T-cell (primary cell): ENCODE data around the gene PTPN7. TPM values are rescaled to one million over a fixed set of nuclear protein-coding genes. Genes with fewer than 3 reads are reported as not detected.

Experiments
- ATAC-seq, 4 experiments: fragments of 200-7000 bp in 3 of 4; fragments of 150-1000 bp in 1 of 4; cut with Tn5 transposase; replicated peaks in 1 of 4; 1 replicate in 3 of 4; 2 replicates in 1 of 4; pipeline ENCODE4 v1.10.0; 2021; ENCODE audit warnings: moderate library complexity in 3 of 4, mild to moderate bottlenecking in 2 of 4, moderate number of reproducible peaks in 1 of 4
- CTCF ChIA-PET, 2 donors: fragments of 300-600 bp; sonication (Branson Sonifier 250); formaldehyde crosslinking; loops; one replicate each; lab custom pipeline; 2022; ENCODE audit warnings: antibody characterized with exemption in 2 of 2; lab: Charles Lee
- POLR2A ChIA-PET, 2 donors: fragments of 300-600 bp; sonication (Branson Sonifier 250); formaldehyde crosslinking; loops; one replicate each; lab custom pipeline; 2022; ENCODE audit warnings: antibody characterized with exemption in 2 of 2; lab: Charles Lee
- DNase-seq, 35 experiments: peaks; one replicate each; pipeline versions ENCODE4 v3.0.0 to v3.0.0-alpha.2; 2013 to 2023
- H3K27ac ChIP-seq: one replicate; pipeline ENCODE4 v1.5.1; 2013; ENCODE audit warnings: low read length
- H3K27me3 ChIP-seq, 2 experiments: replicated peaks in 1 of 2; 1 replicate in 1 of 2; 2 replicates in 1 of 2; pipeline versions ENCODE4 v1.6.1 to v1.7.0; 2013; ENCODE audit warnings: low read length in 1 of 2, mixed read lengths in 1 of 2; ENCODE audit not compliant: control insufficient read depth in 2 of 2, insufficient read depth in 2 of 2; ENCODE audit errors: extremely low read depth in 1 of 2
- H3K36me3 ChIP-seq, 2 donors: 1 replicate in 1 of 2; 2 replicates in 1 of 2; pipeline versions ENCODE4 v1.6.1 to v1.7.0; 2013; ENCODE audit warnings: low read length in 1 of 2; ENCODE audit not compliant: control insufficient read depth in 2 of 2, insufficient read depth in 1 of 2; ENCODE audit errors: extremely low read depth in 1 of 2
- H3K4me1 ChIP-seq, 2 experiments: 1 replicate in 1 of 2; 2 replicates in 1 of 2; pipeline versions ENCODE4 v1.6.1 to v1.7.0; 2013; ENCODE audit warnings: low read length in 2 of 2, mixed read lengths in 1 of 2; ENCODE audit not compliant: insufficient read depth in 2 of 2, control insufficient read depth in 1 of 2; ENCODE audit errors: extremely low read depth in 1 of 2
- H3K4me3 ChIP-seq, 2 donors: 1 replicate in 1 of 2; 2 replicates in 1 of 2; pipeline versions ENCODE4 v1.5.1 to v1.7.0; 2013; ENCODE audit warnings: mild to moderate bottlenecking in 2 of 2, low read length in 1 of 2, moderate library complexity in 1 of 2; ENCODE audit not compliant: control insufficient read depth in 1 of 2; ENCODE audit errors: extremely low read depth in 1 of 2
- H3K9me3 ChIP-seq: 2 replicates; pipeline ENCODE4 v1.7.0; 2013
- H3K27ac Mint-ChIP-seq, 2 donors: one replicate each; pipeline ENCODE4 v1.8.0; 2020 to 2021; ENCODE audit warnings: mild to moderate bottlenecking in 2 of 2, mixed read lengths in 2 of 2
- H3K27me3 Mint-ChIP-seq, 2 donors: one replicate each; pipeline ENCODE4 v1.8.0; 2021 to 2022; ENCODE audit warnings: mixed read lengths in 2 of 2
- H3K36me3 Mint-ChIP-seq: one replicate; pipeline ENCODE4 v1.8.0; 2021; ENCODE audit warnings: mixed read lengths
- H3K4me1 Mint-ChIP-seq, 3 donors: one replicate each; pipeline ENCODE4 v1.8.0; 2020 to 2022; ENCODE audit warnings: mixed read lengths in 3 of 3, mild to moderate bottlenecking in 1 of 3
- H3K4me3 Mint-ChIP-seq, 3 donors: one replicate each; pipeline ENCODE4 v1.8.0; 2020 to 2022; ENCODE audit warnings: mild to moderate bottlenecking in 3 of 3, mixed read lengths in 3 of 3, moderate library complexity in 3 of 3
- H3K9me3 Mint-ChIP-seq, 3 donors: one replicate each; pipeline ENCODE4 v1.8.0; 2020 to 2022; ENCODE audit warnings: mixed read lengths in 3 of 3
- WGBS: methylation state at CpG from one replicate; pipeline ENCODE4 v1.1.5; 2013; ENCODE audit warnings: missing lambda C conversion rate; ENCODE audit not compliant: insufficient coverage; 5-methylcytosine and 5-hydroxymethylcytosine counted together
- total RNA-seq, 35 experiments: library from RNA in 6 of 35; stranded (reverse) in 6 of 35; fragments of 120-200 nt in 1 of 35; gene quantifications; one replicate each; pipeline versions ENCODE4 v1.2.1 to v1.2.4 and lab custom pipeline; 2013 to 2026

Gene PTPN7
- total RNA-seq, 5 donors from 2014 or later (not counting 1 experiment from before 2014, with no cell fraction given): 67.1 to 124 (median 71.7) TPM

GRCh38 chr1:202187697-202188407, 27.4 kb upstream of the PTPN7 start:
- H3K4me3 Mint-ChIP-seq: no peak overlapping the region
- H3K9me3 Mint-ChIP-seq: no peaks in the 10 kb centered on the region
- ChIA-PET CTCF (interaction anchor here (0.5 to 1.0 kb wide), 3 partner anchors 33 to 211 kb away, joined by 3 read pairs; no protein-coding TSS in a partner anchor), POLR2A (no interaction called here)
- no peaks in the 10 kb centered on the region for H3K36me3 Mint-ChIP-seq
- 66% methylated on average over 6 of the region's 8 CpGs for WGBS
- no peak overlapping the region for H3K27ac ChIP-seq
- DNase-seq: no peak
- H3K36me3 ChIP-seq: no peaks in the 10 kb centered on the region
- peaks cover 0 to 16% of the 10 kb centered on the region in 2 experiments for H3K4me1 ChIP-seq
- H3K9me3 ChIP-seq: no peaks in the 10 kb centered on the region
- peaks cover 0 to 46% of the 10 kb centered on the region in 2 experiments for H3K27me3 ChIP-seq
- peaks cover 11 to 12% (median 12%) of the 10 kb centered on the region in 3 donors for H3K4me1 Mint-ChIP-seq
- H3K27me3 Mint-ChIP-seq: peaks cover 0 to 16% of the 10 kb centered on the region in 2 donors
- H3K27ac Mint-ChIP-seq: peak overlapping the region in 1 of 2 donors; percentile 20
- ATAC-seq: no peak
- no peak overlapping the region for H3K4me3 ChIP-seq

GRCh38 chr1:202187041-202187671, 26.8 kb upstream of the PTPN7 start:
- H3K9me3 Mint-ChIP-seq: no peaks in the 10 kb centered on the region
- H3K4me3 Mint-ChIP-seq: no peak overlapping the region
- H3K36me3 Mint-ChIP-seq: no peaks in the 10 kb centered on the region
- POLR2A ChIA-PET: interaction anchor here in 1 of 2 donors (1.1 kb wide), 1 partner anchor 39 kb away, joined by 11 read pairs; no protein-coding TSS in a partner anchor
- CTCF ChIA-PET: interaction anchor here (0.6 to 1.0 kb wide), 3 partner anchors 11 to 212 kb away, joined by 3 read pairs; no protein-coding TSS in a partner anchor
- WGBS: 69% methylated on average over 6 of the region's 8 CpGs
- no peak for DNase-seq
- Histone ChIP-seq H3K9me3 (no peaks in the 10 kb centered on the region), H3K27ac (no peak overlapping the region), H3K27me3 (peaks cover 0 to 39% of the 10 kb centered on the region in 2 experiments), H3K4me3 (no peak overlapping the region), H3K4me1 (peaks cover 0 to 12% of the 10 kb centered on the region in 2 experiments), H3K36me3 (no peaks in the 10 kb centered on the region)
- peaks cover 0 to 11% of the 10 kb centered on the region in 2 donors for H3K27me3 Mint-ChIP-seq
- peaks cover 11 to 12% (median 12%) of the 10 kb centered on the region in 3 donors for H3K4me1 Mint-ChIP-seq
- no peak for ATAC-seq
- no peak overlapping the region for H3K27ac Mint-ChIP-seq

GRCh38 chr1:202186327-202186726, 25.9 kb upstream of the PTPN7 start:
- CTCF ChIA-PET: interaction anchor here in 1 of 2 donors (0.8 kb wide), 1 partner anchor 11 kb away, joined by 3 read pairs; no protein-coding TSS in a partner anchor
- Mint-ChIP-seq H3K9me3 (no peaks in the 10 kb centered on the region), H3K4me1 (peaks cover 11 to 12% (median 12%) of the 10 kb centered on the region in 3 donors), H3K27ac (no peak overlapping the region), H3K36me3 (no peaks in the 10 kb centered on the region), H3K4me3 (no peak overlapping the region), H3K27me3 (peaks cover 0 to 10% of the 10 kb centered on the region in 2 donors)
- POLR2A ChIA-PET: interaction anchor here in 1 of 2 donors (1.1 kb wide), 1 partner anchor 38 kb away, joined by 11 read pairs; no protein-coding TSS in a partner anchor
- no peaks in the 10 kb centered on the region for H3K36me3 ChIP-seq
- no peak for DNase-seq
- WGBS: 70% methylated on average over 1 of the region's 7 CpGs
- no peak overlapping the region for H3K4me3 ChIP-seq
- peaks cover 0 to 12% of the 10 kb centered on the region in 2 experiments for H3K4me1 ChIP-seq
- H3K9me3 ChIP-seq: no peaks in the 10 kb centered on the region
- no peak for ATAC-seq
- peaks cover 0 to 39% of the 10 kb centered on the region in 2 experiments for H3K27me3 ChIP-seq
- H3K27ac ChIP-seq: no peak overlapping the region

GRCh38 chr1:202184750-202185460, 24.5 kb upstream of the PTPN7 start:
- peaks cover 0 to 42% of the 10 kb centered on the region in 2 experiments for H3K27me3 ChIP-seq
- ATAC-seq (peak in 3 of 4 experiments; percentile 52 to 65 (median 56)), DNase-seq (peak in 30 of 35 experiments; percentile 18 to 79 (median 51))
- no peaks in the 10 kb centered on the region for H3K9me3 Mint-ChIP-seq
- no peaks in the 10 kb centered on the region for H3K36me3 Mint-ChIP-seq
- H3K4me3 ChIP-seq: no peak overlapping the region
- H3K4me1 Mint-ChIP-seq: peaks cover 11 to 12% (median 12%) of the 10 kb centered on the region in 3 donors
- H3K27ac ChIP-seq: no peak overlapping the region
- 40% methylated on average over 14 of the region's 19 CpGs for WGBS
- ChIA-PET CTCF (interaction anchor here (0.6 to 2.2 kb wide), 4 partner anchors 9 to 886 kb away, joined by 3 to 11 read pairs (median 4); no protein-coding TSS in a partner anchor), POLR2A (no interaction called here)
- H3K27me3 Mint-ChIP-seq: peaks cover 0 to 9% of the 10 kb centered on the region in 2 donors
- H3K36me3 ChIP-seq: no peaks in the 10 kb centered on the region
- no peak overlapping the region for H3K4me3 Mint-ChIP-seq
- no peak overlapping the region for H3K27ac Mint-ChIP-seq
- H3K4me1 ChIP-seq: peaks cover 0 to 12% of the 10 kb centered on the region in 2 experiments
- H3K9me3 ChIP-seq: no peaks in the 10 kb centered on the region

- H3K9me3 Mint-ChIP-seq: no peaks in the 10 kb centered on the region
Observed at GRCh38 chr1:202182040-202182877, 21.9 kb upstream of the PTPN7 start.

More at GRCh38 chr1:202182040-202182877, 21.9 kb upstream of the PTPN7 start:
- CTCF ChIA-PET: interaction anchor here in 1 of 2 donors (1.2 kb wide), 1 partner anchor 11 kb away, joined by 3 read pairs; no protein-coding TSS in a partner anchor
- POLR2A ChIA-PET: no interaction called here
- H3K27ac ChIP-seq: no peak overlapping the region
- H3K9me3 ChIP-seq: no peaks in the 10 kb centered on the region
- H3K27ac Mint-ChIP-seq: no peak overlapping the region
- no peak for DNase-seq
- H3K36me3 ChIP-seq: no peaks in the 10 kb centered on the region
- peaks cover 0 to 5% of the 10 kb centered on the region in 2 donors for H3K27me3 Mint-ChIP-seq
- H3K4me1 Mint-ChIP-seq: peaks cover 11 to 12% (median 12%) of the 10 kb centered on the region in 3 donors
- WGBS: 85% methylated on average over 7 of the region's 8 CpGs
- H3K4me1 ChIP-seq: peaks cover 0 to 12% of the 10 kb centered on the region in 2 experiments
- ATAC-seq: no peak
- no peak overlapping the region for H3K4me3 Mint-ChIP-seq
- H3K27me3 ChIP-seq: peaks cover 0 to 37% of the 10 kb centered on the region in 2 experiments
- H3K4me3 ChIP-seq: no peak overlapping the region
- no peaks in the 10 kb centered on the region for H3K36me3 Mint-ChIP-seq
